Measurements from ENCODE around the gene PYGM. TPM values are rescaled to one million over a fixed set of nuclear protein-coding genes. Genes with fewer than 3 reads are reported as not detected.
"Not testable (repeated sequence)": the region's sequence is repeated elsewhere in the genome, so short reads cannot be mapped to it uniquely, and the experiment has no call there.

The PYGM gene
- total RNA-seq, 1 donor from 2014 or later, result 2.0 TPM

- no peak for TF ChIP-seq CTCF (IDR thresholded peaks at IDR 0.05)
- peak; percentile 61 for DNase-seq
Observed at GRCh38 chr11:64711138-64711955, 48.4 kb downstream of the PYGM start.

GRCh38 chr11:64710418-64711137 is 49.2 kb downstream of the PYGM start:
- no peak for TF ChIP-seq CTCF (IDR thresholded peaks at IDR 0.05)
- no peak overlapping the region for H3K27ac ChIP-seq
- no peaks in the 10 kb centered on the region for H3K36me3 ChIP-seq
- no peaks in the 10 kb centered on the region for H3K9me3 ChIP-seq
- DNase-seq (peak; percentile 29), ATAC-seq (no peak)
- H3K4me1 ChIP-seq, result no peaks in the 10 kb centered on the region
- intact Hi-C loops (cut with DNase I), result no loop called here
- peaks cover 81% of the 10 kb centered on the region for H3K27me3 ChIP-seq
- no peak overlapping the region for H3K4me3 ChIP-seq

More at GRCh38 chr11:64711138-64711955, 48.4 kb downstream of the PYGM start:
- Histone ChIP-seq H3K9me3 (no peaks in the 10 kb centered on the region), H3K4me1 (no peaks in the 10 kb centered on the region), H3K4me3 (no peak overlapping the region), H3K36me3 (no peaks in the 10 kb centered on the region), H3K27ac (no peak overlapping the region), H3K27me3 (peaks cover 87% of the 10 kb centered on the region)
- intact Hi-C loops (cut with DNase I), result no loop called here
- ATAC-seq, result no peak

- Histone ChIP-seq H3K27ac (no peak overlapping the region), H3K36me3 (no peaks in the 10 kb centered on the region), H3K4me1 (no peaks in the 10 kb centered on the region), H3K27me3 (peaks cover 51% of the 10 kb centered on the region), H3K4me3 (no peak overlapping the region), H3K9me3 (no peaks in the 10 kb centered on the region)
- intact Hi-C loops (cut with DNase I), result no loop called here
- peak; percentile 19 for DNase-seq
- no peak for TF ChIP-seq CTCF (IDR thresholded peaks at IDR 0.05)
- no peak for ATAC-seq
Observed at GRCh38 chr11:64705501-64705900, 54.3 kb downstream of the PYGM start.

- Histone ChIP-seq H3K4me1 (no peaks in the 10 kb centered on the region), H3K4me3 (no peak overlapping the region), H3K36me3 (no peaks in the 10 kb centered on the region), H3K27ac (no peak overlapping the region), H3K9me3 (no peaks in the 10 kb centered on the region), H3K27me3 (peaks cover 33% of the 10 kb centered on the region)
- TF ChIP-seq CTCF (IDR thresholded peaks at IDR 0.05), result no peak
- ATAC-seq (no peak), DNase-seq (no peak)
- intact Hi-C loops (cut with DNase I), result no loop called here
Observed at GRCh38 chr11:64703048-64703447, 56.7 kb downstream of the PYGM start.

DNA sequence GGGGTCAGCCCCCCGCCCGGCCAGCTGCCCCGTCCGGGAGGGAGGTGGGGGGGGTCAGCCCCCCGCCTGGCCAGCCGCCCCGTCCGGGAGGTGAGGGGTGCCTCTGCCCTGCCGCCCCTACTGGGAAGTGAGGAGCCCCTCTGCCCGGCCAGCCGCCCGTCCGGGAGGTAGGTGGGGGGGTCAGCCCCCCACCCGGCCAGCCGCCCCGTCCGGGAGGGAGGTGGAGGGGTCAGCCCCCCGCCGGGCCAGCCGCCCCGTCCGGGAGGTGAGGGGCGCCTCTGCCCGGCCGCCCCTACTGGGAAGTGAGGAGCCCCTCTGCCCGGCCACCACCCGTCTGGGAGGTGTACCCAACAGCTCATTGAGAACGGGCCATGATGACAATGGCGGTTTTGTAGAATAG is 57.8 kb downstream of the PYGM start:
- ATAC-seq; H3K4me3 ChIP-seq; intact Hi-C loops (cut with DNase I); H3K9me3 ChIP-seq; H3K27ac ChIP-seq; H3K4me1 ChIP-seq; H3K36me3 ChIP-seq: not testable (repeated sequence)
- peak; percentile 26 for DNase-seq
- peaks cover 24% of the 10 kb centered on the region for H3K27me3 ChIP-seq

- Histone ChIP-seq H3K9me3 (no peaks in the 10 kb centered on the region), H3K27ac (no peak overlapping the region), H3K4me1 (no peaks in the 10 kb centered on the region), H3K36me3 (no peaks in the 10 kb centered on the region), H3K27me3 (peaks cover 25% of the 10 kb centered on the region), H3K4me3 (no peak overlapping the region)
- ATAC-seq (no peak), DNase-seq (peak; percentile 19)
- TF ChIP-seq CTCF (IDR thresholded peaks at IDR 0.05), result no peak
- intact Hi-C loops (cut with DNase I), result no loop called here
Observed at GRCh38 chr11:64698427-64698826, 61.3 kb downstream of the PYGM start.

Data from upper lobe of right lung (tissue), 1 donor.